HG03571 (cell line): ENCODE data around the gene ERCC6.

Experiments used
- ATAC-seq: cut with Tn5 transposase; IDR thresholded peaks from one replicate; pipeline ENCODE4 v1.9.1; 2021; ENCODE audit not compliant: unreplicated experiment

ERCC6 gene

DNA sequence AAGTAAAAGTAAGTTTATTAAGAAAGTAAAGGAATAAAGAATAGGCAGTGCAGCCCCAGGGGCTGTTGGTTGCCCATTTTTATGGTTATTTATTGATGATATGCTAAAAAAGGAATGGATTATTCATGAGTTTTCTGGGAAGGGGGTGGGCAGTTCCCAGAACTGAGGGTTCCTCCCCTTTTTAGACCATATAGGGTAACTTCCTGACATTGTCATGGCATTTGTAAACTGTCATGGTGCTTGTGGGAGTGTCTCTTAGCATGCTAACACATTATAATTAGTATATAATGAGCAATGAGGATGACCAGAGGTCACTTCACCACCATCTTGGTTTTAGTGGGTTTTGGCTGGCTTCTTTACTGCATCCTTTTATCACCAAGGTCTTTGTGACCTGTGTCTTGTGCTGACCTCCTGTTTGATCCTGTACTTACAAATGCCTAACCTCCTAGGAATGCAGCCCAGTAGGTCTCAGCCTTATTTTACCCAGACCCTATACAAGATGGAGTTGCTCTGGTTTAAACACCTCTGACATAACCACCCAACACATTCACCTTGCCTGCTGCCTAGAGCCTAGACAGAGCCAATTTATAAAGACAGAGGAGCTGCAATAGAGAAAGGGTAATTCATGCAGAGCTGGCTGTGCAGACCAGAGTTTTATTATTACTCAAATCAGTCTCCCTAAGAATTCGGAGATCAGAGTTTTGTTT is 10.9 kb upstream of the ERCC6 start:
- ATAC-seq = no peak

DNA sequence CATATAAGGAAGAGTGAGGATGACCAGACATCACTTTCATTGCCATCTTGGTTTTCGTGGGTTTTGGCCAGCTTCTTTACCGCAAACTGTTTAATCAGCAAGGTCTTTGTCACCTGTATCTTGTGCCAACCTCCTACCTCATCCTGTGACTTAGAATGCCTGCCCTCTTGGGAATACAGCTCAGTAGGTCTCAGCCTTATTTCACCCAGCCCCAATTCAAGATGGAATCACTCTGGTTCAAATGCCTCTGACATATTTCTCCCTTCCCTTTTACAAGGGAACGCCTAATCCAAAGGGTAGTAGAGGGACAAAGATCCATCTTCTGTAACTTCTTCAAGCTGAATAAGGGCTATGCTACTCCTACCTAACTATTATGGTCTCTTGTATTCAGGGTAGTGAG is 4.7 kb upstream of the ERCC6 start:
- ATAC-seq = no peak

DNA sequence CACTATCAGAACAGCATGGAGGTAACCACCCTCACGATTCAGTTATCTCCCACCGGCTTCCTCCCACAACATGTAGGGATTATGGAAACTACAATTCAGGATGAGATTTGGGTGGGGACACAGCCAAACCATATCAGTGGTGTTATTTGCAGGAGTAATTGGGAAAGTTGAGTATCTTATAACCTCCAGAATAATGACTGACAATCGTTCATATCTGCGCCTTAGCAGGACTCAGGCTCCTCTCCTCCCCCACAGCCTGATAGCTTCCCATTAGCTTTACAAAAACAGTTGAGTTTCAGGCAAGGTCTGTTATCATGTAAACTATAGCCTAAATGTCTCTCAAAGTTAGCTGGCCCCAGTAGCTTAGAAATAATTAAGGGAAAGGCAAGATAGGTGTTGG is 3.4 kb upstream of the ERCC6 start:
- no peak for ATAC-seq

DNA sequence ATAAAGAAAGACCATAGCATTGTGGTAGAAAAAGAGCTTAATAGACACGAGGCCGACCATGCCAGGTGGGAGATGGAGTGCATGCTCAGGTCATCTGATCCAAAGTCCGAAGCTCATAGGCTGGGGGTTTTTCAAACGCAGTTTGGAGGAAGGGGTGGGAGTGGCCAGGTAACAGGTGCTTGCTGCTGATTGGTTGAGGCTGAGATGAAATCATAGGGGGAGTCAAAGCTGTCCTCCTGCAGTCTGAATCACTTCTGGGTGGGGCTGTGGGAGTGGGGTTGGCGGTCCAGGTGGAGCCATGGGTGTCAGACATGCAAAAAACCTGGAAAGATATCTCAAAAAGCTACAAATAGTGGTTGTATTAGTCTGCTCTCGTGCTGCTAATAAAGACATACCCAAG is 2.8 kb upstream of the ERCC6 start:
- ATAC-seq = no peak

DNA sequence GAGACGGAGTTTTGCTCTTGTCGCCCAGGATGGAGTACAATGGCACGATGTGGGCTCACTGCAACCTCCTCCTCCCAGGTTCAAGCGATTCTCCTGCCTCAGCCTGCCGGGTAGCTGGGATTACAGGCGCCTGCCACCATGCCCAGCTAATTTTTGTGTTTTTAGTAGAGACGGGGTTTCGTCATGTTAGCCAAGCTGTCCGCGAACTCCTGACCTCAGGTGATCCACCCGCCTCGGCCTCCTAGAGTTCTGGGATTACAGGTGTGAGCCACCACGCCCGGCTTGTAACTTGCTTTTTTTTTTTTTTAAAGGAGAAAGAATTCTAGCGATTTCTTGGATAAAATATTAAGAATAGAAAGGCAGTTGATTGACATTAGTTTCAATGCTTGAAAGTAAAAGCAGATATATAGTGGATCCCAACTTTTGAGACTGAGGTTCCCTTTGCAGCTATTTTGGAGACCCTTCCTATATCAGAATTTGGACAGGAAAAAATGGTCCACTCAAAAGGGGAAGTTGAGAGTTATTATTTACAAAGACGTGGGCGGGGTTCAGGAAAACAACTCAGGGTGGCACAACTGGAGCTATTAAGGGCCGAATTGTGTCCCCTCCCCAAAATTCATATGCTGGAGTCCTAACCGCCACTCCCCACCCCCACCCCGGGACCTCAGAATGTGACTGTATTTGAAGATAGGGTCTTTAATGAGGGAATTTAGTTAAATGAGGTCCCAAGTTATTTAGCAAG is 1.3 kb upstream of the ERCC6 start:
- no peak for ATAC-seq

DNA sequence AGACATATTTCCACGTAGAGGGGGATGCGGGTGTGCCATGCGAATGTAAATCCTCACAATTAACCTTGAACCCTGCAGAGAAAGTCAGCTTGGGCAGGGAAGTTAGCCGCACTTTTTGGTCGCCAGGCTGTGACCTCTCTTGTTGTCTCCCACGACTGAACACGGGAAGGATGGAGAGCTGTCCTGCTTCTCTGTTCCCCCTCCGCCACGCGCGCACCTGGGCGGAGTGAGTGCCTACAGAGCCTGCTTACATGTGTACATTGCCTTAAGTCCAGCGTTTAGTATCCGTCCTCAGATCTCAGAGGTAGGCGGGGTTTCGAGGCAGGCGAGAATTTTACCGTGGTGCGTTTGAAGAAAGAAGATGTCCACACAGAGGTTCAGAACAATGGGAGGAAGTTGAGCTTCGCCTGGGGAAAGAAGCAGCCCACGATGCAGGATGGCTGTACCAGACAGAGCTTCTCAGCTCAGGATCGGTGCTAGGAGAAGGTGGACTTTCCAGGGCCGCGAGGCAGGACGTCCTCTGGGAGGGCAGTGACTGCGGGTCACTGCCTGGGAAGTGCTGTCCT is 482 bp upstream of the ERCC6 start:
- ATAC-seq = peak; percentile 7

DNA sequence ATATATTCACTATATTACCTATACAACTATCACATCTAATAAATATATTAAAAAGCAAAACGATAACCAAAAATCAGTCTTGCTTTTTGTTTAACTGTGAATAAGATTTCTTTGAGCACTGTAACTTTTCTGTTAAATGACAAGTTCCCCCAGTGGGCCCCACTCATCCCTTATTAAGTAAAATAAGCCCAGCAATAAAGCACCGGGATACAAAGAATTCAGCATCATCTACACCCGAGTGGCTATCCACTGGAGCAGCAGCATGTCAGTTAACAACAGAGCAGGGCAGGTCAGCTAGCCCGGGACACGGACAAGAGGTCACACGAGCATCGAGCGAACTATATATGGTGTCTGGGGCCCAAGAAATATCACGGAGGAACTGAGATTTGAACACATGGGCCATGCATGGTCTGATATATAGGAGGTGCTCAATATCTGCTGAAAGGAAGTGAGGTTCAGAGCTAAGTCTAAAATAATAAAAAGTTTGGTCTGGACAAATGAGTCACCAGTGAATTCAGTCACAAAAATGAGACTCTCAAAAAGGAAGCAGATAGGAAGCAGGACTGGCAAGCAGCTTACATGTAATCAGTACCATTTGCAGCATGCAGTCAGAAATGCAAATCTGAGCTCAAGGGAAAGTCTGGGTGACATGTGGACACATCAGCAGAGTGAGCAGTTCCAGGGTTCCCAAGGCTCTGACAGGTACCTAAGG is 4.1 kb downstream of the ERCC6 start:
- peak; percentile 51 for ATAC-seq

DNA sequence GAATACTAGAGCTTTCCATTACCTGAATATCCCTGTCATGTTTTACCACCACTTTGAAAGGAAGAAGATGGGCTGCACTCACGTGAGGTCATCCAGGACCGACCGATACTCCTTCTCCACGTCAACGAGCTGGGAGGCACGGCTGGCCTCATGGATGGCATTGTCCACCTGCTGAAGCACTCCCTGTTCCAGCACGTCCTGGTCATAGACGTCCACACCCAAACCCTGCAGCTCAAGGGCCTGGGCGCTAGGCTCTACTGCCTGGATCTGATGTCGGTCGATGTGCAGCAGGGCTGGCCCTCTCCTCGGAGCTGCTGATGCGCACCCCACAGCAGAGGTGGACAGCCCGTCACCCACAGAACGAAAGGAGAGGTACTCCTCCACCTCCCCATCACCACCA is 6.5 kb downstream of the ERCC6 start:
- ATAC-seq = no peak

DNA sequence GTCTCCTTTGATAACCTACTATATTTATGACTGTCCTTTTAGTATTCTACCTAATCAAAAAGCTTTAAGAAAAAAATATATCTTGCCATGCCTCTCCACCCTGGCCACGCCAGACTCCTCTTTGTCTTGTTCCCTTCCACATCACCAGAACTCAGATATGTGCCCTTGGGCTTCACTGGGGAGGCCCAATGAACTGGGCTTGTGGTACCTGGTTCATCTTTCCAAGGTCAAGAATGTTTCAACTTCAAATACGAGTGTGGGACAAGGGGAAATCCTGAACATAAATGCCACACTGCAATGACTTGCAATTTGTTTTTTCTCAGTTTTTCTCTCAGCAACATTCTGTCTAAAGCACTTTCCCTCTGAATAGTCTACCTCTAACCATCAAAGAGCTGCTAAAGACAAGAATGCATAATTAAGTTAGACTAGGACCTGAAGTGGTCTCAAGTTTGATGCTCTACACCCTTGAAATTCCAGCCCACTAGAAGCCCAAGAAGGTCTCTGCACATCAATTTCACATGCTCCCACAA is 9.9 kb downstream of the ERCC6 start:
- ATAC-seq = no peak

DNA sequence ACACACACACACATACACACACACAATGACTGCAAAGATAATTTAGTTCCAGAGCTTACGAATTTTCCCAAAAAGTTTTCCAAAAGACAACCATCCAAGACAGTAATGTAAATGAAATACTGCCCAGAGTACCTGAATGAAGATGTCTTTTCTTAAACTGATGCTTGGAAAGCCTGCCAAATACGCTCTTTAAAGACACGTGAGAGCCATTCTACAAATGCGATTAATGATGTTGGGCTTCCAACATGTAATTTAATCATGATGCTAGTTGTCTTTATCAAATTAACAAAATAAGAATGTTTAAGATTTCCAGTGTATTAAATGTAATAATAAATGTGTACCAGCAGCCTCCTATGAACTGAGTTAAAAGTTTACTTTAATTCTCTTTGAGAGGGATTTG is 11.1 kb downstream of the ERCC6 start:
- no peak for ATAC-seq

DNA sequence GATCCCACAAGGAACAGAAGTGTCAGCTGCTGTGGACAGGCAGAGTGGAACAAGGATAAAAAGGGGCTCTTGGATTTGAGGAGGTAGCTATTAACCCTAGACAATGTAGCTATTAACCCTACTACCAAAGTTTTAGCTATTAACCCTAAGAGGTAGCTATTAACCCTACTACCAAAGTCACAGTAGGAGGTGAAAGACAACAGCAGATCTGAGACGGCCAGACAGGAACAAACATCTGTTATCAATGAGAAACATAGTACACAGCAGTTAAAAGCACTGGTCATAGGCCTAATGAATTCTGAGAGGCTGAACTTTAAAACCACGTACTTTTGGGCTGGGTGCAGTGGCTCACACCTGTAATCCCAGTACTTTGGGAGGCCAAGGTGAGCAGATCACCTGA is 11.9 kb downstream of the ERCC6 start:
- no peak for ATAC-seq

DNA sequence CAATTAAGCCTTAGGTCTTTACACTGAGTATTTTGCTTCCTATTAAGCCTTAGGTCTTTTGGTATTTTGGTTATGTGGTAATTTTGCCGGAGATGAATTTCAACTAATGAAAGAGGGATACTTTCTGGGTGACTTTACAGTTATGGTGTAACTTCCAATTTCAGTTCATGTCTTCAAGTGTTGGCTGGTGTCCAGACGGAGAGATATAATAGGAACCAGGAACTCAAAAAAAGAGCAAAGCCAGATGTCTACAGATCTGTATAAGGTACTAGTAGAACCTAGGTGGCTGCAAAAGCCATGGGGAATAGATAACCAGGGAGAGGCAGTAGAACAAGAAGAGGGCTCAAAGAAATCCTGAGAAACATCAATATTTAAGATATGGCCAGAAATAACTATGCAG is 12.3 kb downstream of the ERCC6 start:
- no peak for ATAC-seq

DNA sequence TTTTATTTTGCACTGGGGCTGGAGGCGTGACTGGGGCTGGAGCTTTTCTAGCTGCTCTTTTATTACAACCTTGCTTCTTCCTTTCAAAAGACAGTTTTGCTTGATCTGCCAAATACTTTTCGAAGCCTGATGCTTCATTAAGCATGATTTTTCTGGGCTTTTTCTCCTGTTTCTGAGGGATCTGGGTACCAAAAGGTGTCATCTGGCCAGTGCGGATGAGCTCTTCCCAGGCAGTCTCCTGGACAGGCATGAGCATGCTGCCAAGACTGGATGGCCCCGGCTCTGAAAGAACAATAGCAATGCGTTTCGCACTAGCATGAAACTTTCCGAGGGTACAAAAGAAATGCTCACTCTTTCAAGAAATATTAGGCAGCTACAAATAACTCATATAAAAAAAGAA is 14.4 kb downstream of the ERCC6 start:
- no peak for ATAC-seq

DNA sequence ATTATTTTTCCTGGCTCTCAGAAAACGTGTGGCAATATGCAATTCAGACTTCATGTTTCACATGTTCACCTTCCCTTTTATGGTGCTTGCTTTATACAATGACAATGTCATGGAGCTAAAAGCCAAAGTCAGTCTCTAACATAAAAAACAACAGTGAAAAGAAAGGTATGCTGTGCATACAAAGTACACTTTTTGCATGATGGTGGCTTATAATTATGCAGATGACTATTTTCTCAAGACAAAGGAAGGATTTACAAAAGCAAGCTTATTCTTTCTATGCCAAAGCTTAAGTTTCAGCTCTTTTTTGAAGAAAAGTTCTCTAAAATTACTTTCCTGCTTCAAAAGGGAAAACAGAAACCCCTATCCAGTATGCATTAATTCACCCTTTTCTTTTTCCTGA is 15.6 kb downstream of the ERCC6 start:
- no peak for ATAC-seq

DNA sequence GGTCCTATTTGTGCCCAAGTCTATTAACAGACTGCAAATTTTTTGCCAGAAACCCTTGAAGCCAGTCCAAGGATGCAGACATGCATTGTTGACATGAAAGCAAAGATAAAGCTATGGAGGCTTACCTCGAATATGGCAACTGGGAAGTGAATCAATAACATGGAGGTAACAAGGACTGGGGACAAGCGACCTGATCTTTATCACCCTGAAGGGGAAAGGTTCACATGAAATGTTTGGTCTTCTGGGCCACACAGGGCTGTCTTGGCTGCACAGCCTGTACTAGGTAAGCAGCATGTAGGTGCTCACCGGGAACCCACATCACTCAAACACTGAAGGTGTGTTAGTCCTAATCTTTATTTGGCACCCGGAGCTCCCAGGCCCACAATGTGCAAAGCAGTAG is 17.9 kb downstream of the ERCC6 start:
- ATAC-seq = no peak

DNA sequence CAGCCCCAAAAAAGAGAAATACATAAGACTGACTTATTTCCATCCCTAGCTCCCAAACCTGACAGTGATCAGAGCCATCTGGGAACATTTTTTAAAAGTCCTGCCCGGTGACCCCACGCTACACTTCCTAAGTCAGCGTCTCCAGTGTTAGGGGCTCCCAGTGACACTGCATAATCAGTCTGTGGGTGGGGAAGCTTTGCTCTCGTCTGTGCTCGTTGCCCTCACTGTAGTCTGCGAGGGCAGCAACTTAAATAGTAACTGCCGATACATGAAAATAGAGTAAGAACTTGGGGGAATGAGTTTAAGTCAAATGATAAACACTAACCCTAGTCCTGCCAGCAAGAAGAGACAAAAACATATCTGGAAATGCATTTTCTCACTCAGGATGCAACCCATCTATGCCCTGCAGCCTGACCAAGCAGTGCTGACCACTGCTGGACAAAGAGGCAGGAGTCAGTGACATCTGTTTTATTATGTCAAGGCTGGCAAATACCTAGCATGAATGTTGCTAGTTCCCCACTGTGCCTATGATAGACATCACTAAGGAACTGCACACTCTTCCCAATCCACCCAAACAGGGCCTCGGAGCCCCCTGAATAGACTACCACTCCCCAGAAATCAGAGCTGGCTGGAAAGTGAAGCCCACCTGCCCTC is 18.7 kb downstream of the ERCC6 start:
- ATAC-seq = no peak

DNA sequence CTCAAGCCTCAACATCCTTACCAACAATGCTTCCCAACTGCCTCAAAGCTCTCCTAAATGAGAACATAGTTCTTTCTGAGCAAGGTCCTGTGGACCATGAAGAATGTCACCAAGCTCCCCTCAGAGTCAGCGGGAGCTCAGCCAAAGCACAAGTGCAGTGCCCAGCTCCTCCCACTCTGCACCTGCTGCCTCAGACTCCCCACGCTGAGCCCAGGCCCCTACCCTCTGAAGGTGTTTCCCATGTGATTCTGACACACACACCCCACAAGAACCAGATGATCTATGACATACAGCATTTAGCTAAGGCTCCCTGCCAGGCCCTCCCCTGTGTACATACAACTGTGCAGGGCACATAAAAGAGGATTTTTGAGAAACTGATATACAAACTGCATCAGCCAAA is 19.2 kb downstream of the ERCC6 start:
- no peak for ATAC-seq

DNA sequence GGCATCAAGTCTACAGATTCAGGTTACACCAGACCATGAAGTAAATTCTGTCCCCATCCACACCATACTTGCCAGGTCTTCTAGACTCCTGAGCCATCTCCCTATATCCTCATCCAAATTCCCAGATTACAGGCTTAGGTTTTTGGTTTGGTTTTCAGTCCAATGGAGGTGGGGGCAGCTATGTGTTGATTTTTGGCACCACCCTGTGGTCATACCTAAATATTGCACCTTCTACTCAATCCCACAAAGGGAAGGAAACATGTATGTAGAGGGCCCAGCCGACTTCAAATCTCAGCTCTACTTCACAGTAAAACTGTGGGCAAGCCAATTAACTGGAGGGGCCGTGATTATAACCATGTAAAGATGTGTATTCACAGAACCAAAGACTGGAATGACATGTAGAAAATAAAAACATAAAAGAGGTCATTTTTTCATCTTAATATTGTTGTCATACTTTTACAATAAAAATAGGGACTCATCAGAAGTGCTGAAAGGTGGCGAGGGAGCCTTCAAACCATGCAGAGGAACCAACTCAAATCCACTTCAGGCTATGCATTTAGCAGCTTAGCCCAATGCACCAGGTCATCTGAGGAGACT is 19.8 kb downstream of the ERCC6 start:
- ATAC-seq = no peak

DNA sequence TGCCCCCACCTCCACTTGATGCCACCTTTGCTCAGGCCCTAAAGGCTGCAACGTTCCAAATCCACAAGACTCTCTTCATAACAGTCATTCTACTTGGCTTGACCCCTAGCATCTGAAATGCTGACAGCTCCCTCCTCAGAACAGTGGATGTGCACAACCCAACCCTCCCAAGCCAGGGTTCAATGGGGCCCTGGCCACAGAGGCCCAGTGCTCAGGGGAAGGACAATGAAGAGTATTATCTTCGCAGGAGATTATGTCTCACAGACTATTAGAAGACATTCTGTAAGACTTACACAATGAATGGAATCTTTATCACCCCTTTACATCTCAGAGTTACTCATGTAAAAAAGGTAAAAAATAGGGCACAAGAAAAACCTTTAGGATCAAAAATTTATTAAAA is 20.4 kb downstream of the ERCC6 start:
- no peak for ATAC-seq

DNA sequence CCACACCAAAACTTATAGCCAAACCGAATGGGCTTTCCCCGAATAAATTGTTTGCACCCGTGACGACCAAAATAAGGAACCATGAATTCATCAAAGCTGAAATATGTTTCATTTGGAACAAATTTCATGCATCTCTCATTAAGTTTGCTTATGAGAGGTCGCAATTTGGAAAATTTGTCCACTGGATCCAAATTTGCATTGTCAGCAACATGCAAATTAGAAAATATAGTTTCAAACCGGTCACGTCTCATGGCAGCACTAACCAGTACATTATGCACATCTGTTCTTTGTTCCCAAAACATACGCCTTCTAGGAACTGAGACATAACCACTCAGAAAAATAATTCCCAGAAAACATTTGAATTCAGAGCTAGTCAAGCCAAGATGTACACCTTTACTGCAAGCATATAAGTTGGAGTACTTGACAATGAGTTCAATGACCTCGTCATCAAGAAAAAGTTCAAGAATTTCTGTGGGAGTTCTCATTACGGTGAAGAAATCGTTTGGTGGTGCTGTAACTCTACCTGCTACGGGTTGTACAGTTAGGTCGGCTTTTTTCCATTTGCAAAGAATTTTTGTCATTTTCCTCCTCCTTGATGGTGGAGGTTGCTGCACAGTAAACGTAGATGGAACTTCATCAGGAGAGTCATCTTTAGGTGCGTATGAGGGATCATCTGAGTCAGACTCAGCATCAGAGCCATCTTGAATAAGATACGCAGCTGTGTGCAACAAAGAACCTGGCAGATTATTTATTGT is 22.5 kb downstream of the ERCC6 start:
- ATAC-seq = no peak
